ENCODE results near the gene SSTR1. TPM values are rescaled to one million over a fixed set of nuclear protein-coding genes. Genes with fewer than 3 reads are reported as not detected.
A peak's percentile ranks its signal among the peaks of the same experiment; 100 is the strongest.

The SSTR1 gene
- total and polyA plus RNA-seq, 11 donors: 0.12 to 2.6 (median 0.53) TPM

DNA sequence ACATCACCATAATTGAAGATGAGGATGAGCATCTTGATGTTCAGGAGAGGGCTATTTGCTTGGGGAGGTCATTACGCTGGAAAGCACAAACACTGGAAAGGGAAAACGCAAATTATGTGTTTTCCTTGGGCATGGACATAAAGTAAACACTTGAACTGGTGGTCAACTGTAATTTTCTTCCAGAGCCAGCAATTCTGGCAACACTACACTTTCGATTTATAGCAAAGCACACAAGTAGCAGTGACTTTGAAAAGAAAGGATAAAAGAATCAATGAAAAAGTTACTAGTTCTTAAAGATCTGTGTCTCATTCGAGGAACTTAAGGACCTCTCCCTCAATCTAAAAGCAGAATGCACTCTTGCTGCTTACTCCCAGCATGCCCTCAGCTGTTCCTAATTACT, 46.0 kb downstream of the SSTR1 start:
- intact Hi-C loops (cut with DNase I): loop anchor here in 2 of 10 donors (5.0 to 10.0 kb wide), 2 partner anchors 41 to 111 kb away; no protein-coding TSS in a partner anchor
- Histone ChIP-seq H3K9me3 (no peaks in the 10 kb centered on the region), H3K36me3 (peaks cover 0 to 3% (median 0%) of the 10 kb centered on the region in 9 donors), H3K4me3 (peak overlapping the region; percentile 53 to 82 (median 73)), H3K27me3 (peaks cover 0 to 33% (median 5%) of the 10 kb centered on the region in 9 donors), H3K27ac (peak overlapping the region; percentile 85 to 98 (median 95)), H3K4me1 (peaks cover 0 to 21% (median 6%) of the 10 kb centered on the region in 12 donors)
- WGBS, 4 donors: 43 to 56% (median 47%) methylated on average over 4 of the region's 4 CpGs
- DNase-seq: no peak
- TF ChIP-seq, protein P1, sequence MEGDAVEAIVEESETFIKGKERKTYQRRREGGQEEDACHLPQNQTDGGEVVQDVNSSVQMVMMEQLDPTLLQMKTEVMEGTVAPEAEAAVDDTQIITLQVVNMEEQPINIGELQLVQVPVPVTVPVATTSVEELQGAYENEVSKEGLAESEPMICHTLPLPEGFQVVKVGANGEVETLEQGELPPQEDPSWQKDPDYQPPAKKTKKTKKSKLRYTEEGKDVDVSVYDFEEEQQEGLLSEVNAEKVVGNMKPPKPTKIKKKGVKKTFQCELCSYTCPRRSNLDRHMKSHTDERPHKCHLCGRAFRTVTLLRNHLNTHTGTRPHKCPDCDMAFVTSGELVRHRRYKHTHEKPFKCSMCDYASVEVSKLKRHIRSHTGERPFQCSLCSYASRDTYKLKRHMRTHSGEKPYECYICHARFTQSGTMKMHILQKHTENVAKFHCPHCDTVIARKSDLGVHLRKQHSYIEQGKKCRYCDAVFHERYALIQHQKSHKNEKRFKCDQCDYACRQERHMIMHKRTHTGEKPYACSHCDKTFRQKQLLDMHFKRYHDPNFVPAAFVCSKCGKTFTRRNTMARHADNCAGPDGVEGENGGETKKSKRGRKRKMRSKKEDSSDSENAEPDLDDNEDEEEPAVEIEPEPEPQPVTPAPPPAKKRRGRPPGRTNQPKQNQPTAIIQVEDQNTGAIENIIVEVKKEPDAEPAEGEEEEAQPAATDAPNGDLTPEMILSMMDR (IDR thresholded peaks at IDR 0.05): no peak
- TF ChIP-seq POLR2A (IDR thresholded peaks at IDR 0.05): no peak
- ATAC-seq: no peak

GRCh38 chr14:38254571-38255407, 47.1 kb downstream of the SSTR1 start:
- Histone ChIP-seq H3K4me1 (peaks cover 0 to 14% (median 5%) of the 10 kb centered on the region in 12 donors), H3K9me3 (peaks cover 0 to 4% (median 0%) of the 10 kb centered on the region in 12 donors), H3K36me3 (peaks cover 0 to 3% (median 0%) of the 10 kb centered on the region in 9 donors), H3K27me3 (peaks cover 0 to 33% (median 5%) of the 10 kb centered on the region in 9 donors), H3K27ac (peak overlapping the region; percentile 85 to 98 (median 95)), H3K4me3 (peak overlapping the region; percentile 53 to 82 (median 73))
- ATAC-seq (no peak), DNase-seq (peak in 3 of 5 donors; percentile 8 to 31 (median 19))
- TF ChIP-seq, protein P1 (IDR thresholded peaks at IDR 0.05): no peak
- no peak for TF ChIP-seq POLR2A (IDR thresholded peaks at IDR 0.05)
- intact Hi-C loops (cut with DNase I): loop anchor here in 5 of 10 donors (5.0 to 10.0 kb wide), 8 partner anchors 38 to 738 kb away; no protein-coding TSS in a partner anchor
- 7 to 19% (median 8%) methylated on average over 20 to 44 of the region's 44 CpGs for WGBS, 4 donors

- intact Hi-C loops (cut with DNase I): loop anchor here in 5 of 10 donors (5.0 to 10.0 kb wide), 8 partner anchors 37 to 737 kb away; no protein-coding TSS in a partner anchor
- peak overlapping the region; percentile 85 to 98 (median 95) for H3K27ac ChIP-seq
- 0 to 2% (median 1%) methylated on average over 17 to 29 of the region's 29 CpGs for WGBS, 4 donors
- H3K4me3 ChIP-seq: peak overlapping the region; percentile 53 to 82 (median 73)
- DNase-seq (peak in 4 of 5 donors; percentile 16 to 64 (median 26)), ATAC-seq (peak in 2 of 4 donors; percentile 14 to 19)
- peaks cover 0 to 33% (median 5%) of the 10 kb centered on the region in 9 donors for H3K27me3 ChIP-seq
- TF ChIP-seq, protein P1 (IDR thresholded peaks at IDR 0.05): no peak
- no peak for TF ChIP-seq POLR2A (IDR thresholded peaks at IDR 0.05)
- H3K4me1 ChIP-seq: peaks cover 0 to 12% (median 5%) of the 10 kb centered on the region in 12 donors
- H3K9me3 ChIP-seq: peaks cover 0 to 10% (median 0%) of the 10 kb centered on the region in 12 donors
- peaks cover 0 to 3% (median 0%) of the 10 kb centered on the region in 9 donors for H3K36me3 ChIP-seq
These were observed 47.6 kb downstream of the SSTR1 start for GRCh38 chr14:38255408-38255672.
